Parietal lobe (tissue), 2 donors: ENCODE results near the gene CREB3L4. TPM values are rescaled to one million over a fixed set of nuclear protein-coding genes. Genes with fewer than 3 reads are reported as not detected.

ENCODE experiments used
- small RNA-seq: library from RNA; depleted of rRNA; stranded (forward); fragments of <200 nt; gene quantifications from one replicate; pipeline ENCODE3, GENCODE V24; 2014; ENCODE audit warnings: low replicate concordance
- total RNA-seq: library from RNA; depleted of rRNA; stranded (reverse); fragments of >200 nt; gene quantifications from one replicate; pipeline ENCODE4 v1.2.3, GENCODE V29; 2014

Gene CREB3L4, protein sequence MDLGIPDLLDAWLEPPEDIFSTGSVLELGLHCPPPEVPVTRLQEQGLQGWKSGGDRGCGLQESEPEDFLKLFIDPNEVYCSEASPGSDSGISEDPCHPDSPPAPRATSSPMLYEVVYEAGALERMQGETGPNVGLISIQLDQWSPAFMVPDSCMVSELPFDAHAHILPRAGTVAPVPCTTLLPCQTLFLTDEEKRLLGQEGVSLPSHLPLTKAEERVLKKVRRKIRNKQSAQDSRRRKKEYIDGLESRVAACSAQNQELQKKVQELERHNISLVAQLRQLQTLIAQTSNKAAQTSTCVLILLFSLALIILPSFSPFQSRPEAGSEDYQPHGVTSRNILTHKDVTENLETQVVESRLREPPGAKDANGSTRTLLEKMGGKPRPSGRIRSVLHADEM
- total RNA-seq, result 15.7 TPM

DNA sequence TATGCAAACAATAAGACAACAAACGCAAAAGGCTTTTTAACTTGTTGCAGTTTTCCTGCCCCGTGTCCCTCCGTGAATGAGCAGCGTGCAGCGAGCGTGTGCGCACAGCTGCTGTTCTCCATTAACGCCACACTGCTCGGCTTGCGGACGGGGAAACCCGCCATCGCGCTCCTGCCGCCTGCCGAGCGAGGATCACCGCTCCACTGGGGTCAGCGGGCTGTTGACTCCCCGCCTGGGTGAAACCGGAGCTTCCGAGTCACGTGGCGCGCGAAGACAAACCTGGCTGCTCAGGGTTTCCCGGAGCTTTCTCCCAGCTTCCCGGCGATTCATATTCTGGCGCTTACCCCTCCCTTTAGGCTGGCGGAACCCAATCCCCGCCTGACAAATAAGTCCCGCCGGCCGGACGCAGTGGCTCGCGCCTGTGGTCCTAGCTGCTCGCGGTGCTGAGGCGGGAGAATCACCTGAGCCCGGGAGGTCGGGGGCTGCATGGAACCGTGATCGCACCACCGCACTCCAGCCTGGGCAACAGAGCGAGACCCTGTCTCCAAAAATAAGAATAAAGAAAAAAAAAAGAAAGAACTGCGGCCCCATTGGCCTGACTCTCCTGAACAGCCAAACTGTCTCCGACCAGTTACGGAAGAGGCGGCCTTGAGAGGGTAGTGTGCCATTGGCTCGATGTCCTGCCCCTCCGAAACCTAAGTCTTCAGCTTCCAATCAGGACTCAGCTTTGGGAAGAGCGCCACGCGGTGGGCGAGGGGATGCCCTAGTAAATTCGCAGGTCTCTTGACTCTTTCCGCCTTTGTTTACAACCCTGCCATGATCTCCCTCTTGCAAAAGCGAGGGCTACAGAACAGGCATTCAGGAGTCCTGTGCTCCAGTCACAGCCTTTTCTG, at the start of gene CREB3L4:
Gene CREB3L4 (plus strand): TSS at position 796 of the 893 bp plus-strand sequence. CDS start 624 bp downstream, outside the sequence.

GRCh38 chr1:153922972-153923925, 44.5 kb upstream of the CREB3L4 start, which contains the start of gene GATAD2B:
TSS of gene GATAD2B (minus strand) at chr1:153922972. CDS start at chr1:153828347, 94,625 bp downstream.

GRCh38 chr1:153946622-153947241, 21.0 kb upstream of the CREB3L4 start, which contains the start of gene DENND4B:
TSS of gene DENND4B (minus strand) at chr1:153946718. CDS start at chr1:153944374, 2,344 bp downstream.

GRCh38 chr1:153958111-153958960, 9.4 kb upstream of the CREB3L4 start, which contains the start of gene CRTC2:
TSS of gene CRTC2 (minus strand) at chr1:153958612. CDS start at chr1:153958497, 115 bp downstream.

DNA sequence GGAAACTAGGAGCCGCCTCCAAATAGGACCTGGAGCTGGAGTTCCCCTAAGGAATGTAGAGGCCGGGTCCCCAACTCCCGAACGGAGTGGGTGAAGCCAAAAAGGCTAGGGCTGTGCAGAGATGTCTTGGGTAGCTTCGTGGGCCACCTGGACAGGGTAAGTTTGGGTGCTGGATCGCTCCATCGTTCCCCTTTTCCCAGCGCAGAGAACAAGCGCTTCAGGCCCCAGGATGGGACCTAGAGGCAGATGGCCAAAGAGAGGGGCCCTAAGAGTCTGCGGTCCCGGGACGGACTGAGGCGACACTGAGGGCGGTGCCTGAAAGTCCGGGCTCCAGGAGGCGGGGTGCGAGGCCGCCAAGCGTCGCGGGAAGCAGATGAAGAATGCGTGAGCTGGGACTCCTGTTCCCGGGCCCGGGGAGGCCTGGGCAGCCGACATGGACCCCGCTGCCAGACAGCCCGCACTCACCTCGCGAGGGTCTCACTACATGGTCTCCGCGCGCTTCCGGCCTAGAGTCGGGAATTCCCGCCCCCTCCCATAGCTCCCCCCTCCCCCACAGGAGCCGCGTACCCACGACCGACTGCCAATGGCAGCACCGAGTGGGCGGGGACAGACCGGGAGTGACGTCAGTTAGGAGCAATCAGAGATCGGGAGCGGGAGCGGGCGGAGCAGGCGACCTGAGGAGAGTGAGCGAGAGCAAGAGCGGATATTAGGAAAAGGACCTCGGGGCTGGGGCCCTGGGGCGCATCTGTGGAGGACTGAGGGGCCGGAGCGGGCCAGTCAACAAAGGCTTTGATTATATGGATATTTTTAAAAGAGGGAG, 4.5 kb upstream of the CREB3L4 start, which contains the start of gene SLC39A1:
Gene SLC39A1 (minus strand): TSS at position 508 of the 820 bp plus-strand sequence. CDS start 822 bp downstream, outside the sequence.

DNA sequence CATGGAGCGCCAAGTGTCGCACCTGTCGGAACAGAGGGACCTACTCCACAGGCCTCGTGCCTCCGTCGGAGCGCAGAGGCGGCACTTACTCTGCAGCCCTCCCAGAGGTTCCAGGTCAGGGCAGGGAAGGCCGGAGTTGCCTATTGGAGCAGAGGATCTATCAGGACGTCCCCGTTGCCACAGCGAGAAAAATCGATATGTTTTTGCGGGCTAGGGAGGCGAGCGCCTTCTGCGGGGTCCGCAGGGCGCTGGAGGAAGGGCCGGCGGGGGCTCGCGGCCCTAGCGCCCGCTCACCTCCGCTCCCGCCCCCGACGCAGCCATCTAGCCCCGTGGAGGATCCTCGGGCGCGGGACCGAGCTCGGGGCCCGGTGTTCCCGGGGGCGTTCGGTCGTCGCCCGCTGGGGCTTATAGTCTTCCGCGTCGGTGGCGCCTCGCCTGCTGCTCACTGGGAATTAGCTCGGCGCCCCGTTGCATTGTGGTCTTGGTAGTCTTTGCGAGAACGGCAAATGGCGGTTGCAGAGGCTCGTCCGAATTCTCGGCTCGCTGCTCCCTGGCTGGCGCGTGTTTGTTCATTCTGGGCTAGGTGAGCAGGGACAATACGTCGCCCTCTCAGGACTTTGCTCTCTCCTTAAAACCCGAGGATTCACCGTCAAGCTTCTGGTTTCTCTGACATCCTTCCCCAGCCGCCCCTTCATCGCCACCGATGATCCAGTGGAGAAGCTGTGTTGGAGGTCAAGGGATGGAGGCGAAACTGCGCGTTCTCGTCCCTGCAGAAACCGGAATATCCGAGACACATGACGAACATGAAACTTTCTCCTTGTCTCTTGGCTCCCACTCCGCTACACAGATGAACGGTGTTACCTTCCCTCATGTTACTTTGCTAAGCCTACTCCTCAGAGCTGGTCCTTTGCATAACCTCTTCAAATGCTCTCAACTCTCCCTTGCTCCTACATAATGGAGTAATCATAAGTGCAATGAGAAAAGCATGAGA, 9.8 kb downstream of the CREB3L4 start, which contains the start of gene JTB:
Gene JTB (minus strand): TSS at position 425 of the 991 bp plus-strand sequence. CDS start 422 bp downstream, at position 3.

DNA sequence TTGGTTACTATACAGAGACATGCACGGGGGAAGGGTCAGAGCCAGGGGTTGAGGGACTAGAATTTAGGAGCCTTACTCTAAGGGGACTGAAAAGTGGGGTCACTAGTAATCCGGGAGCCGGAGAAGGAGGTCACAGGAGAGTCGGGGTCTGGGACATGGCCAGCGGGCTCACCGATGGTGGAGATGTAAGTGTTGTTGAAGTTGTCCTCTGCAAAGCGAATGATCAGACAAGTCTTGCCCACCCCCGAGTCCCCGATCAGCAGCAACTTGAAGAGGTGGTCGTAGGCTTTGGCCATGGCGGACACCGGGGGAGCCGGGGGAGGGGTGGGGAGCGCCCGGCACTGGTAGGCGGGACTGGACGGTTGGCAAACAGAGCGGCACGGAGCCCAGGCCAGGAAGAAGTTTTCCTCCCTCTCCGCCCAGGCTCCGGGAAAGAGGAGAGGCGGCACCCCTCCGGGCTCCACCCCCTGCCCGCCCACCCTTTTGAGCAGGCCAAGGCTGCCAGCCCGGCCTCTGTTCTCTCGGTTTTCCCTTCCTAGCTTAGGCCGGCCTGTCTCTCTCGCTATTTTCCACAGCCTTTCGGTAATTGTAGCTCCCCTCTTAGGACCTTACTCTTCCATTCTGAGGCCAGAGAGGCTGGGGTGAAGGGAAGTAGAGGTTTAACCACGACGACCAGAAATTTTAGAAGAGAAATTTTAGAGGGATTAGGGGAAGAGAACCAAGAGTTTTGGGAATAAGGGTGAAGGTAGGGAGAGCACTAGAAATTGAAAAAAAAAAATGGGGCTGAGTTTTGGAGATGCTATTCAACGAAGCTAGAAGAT, 18.4 kb downstream of the CREB3L4 start, which contains the start of gene RAB13:
Gene RAB13 (minus strand): TSS at position 399 of the 821 bp plus-strand sequence. CDS start 103 bp downstream, at position 296.

GRCh38 chr1:153990468-153991150, 22.9 kb downstream of the CREB3L4 start, which contains the start of gene RPS27:
TSS of gene RPS27 (plus strand) at chr1:153990762. CDS start at chr1:153990797, 35 bp downstream.

Small RNA genes lying within 50 kb of the gene (small RNA-seq; reads per million reads assigned to genes)
- gene MIR6737, result not detected

Other genes starting within 250 kb of the CREB3L4 start
- gene INTS3, start 239.9 kb upstream of the CREB3L4 start, total RNA-seq, result 68.9 TPM
- gene SLC27A3, start 192.5 kb upstream of the CREB3L4 start, total RNA-seq, result 18.2 TPM
- gene GATAD2B, start 44.9 kb upstream of the CREB3L4 start, total RNA-seq, result 30.0 TPM
- gene DENND4B, start 21.2 kb upstream of the CREB3L4 start, total RNA-seq, result 38.8 TPM
- gene CRTC2, start 9.3 kb upstream of the CREB3L4 start, total RNA-seq, result 6.9 TPM
- 22.8 TPM for gene SLC39A1, start 4.4 kb upstream of the CREB3L4 start, total RNA-seq
- gene JTB, start 9.8 kb downstream of the CREB3L4 start, total RNA-seq, result 56.7 TPM
- gene RAB13, start 18.4 kb downstream of the CREB3L4 start, total RNA-seq, result 6.9 TPM
- gene RPS27, start 22.9 kb downstream of the CREB3L4 start, total RNA-seq, result 1,626 TPM
- gene NUP210L, start 187.2 kb downstream of the CREB3L4 start, total RNA-seq, result 0.31 TPM
- 177 TPM for gene TPM3, start 224.2 kb downstream of the CREB3L4 start, total RNA-seq
- not detected for gene CFAP141, start 238.4 kb downstream of the CREB3L4 start, total RNA-seq